CD8-positive, alpha-beta memory T cell (primary cell): Measurements from ENCODE around the gene E2F7. TPM values are rescaled to one million over a fixed set of nuclear protein-coding genes. Genes with fewer than 3 reads are reported as not detected.
A peak's percentile ranks its signal among the peaks of the same experiment; 100 is the strongest.
"Not testable (repeated sequence)": the region's sequence is repeated elsewhere in the genome, so short reads cannot be mapped to it uniquely, and the experiment has no call there.

Experiments
- CTCF ChIA-PET: fragments of 350-600 bp; sonication (Branson Sonifier 250); formaldehyde crosslinking; loops from one replicate; lab custom pipeline; 2021; ENCODE audit warnings: antibody characterized with exemption; lab: Charles Lee
- POLR2A ChIA-PET: fragments of 350-600 bp; sonication (Branson Sonifier 250); formaldehyde crosslinking; loops from one replicate; lab custom pipeline; 2021; ENCODE audit warnings: antibody characterized with exemption; lab: Charles Lee
- DNase-seq, 5 donors: peaks; one replicate each; pipeline versions ENCODE4 v3.0.0 to v3.0.0-alpha.2; 2020 to 2022; ENCODE audit warnings: mixed read lengths in 1 of 5
- H3K27ac ChIP-seq: one replicate; pipeline ENCODE4 v1.7.0; 2013; ENCODE audit warnings: low read depth, mild to moderate bottlenecking, low read length, moderate library complexity
- H3K27me3 ChIP-seq: 2 replicates; pipeline ENCODE4 v1.7.0; 2013; ENCODE audit warnings: low read length, mild to moderate bottlenecking; ENCODE audit not compliant: insufficient read depth, poor library complexity, severe bottlenecking
- H3K36me3 ChIP-seq: 2 replicates; pipeline ENCODE4 v1.7.0; 2013; ENCODE audit warnings: mild to moderate bottlenecking, low read length, moderate library complexity; ENCODE audit not compliant: insufficient read depth
- H3K4me1 ChIP-seq: 2 replicates; pipeline ENCODE4 v1.7.0; 2013; ENCODE audit warnings: mild to moderate bottlenecking, low read length, moderate library complexity; ENCODE audit not compliant: insufficient read depth
- H3K4me3 ChIP-seq: 2 replicates; pipeline ENCODE4 v1.7.0; 2013; ENCODE audit warnings: mild to moderate bottlenecking, low read length
- H3K9me3 ChIP-seq: 2 replicates; pipeline ENCODE4 v1.7.0; 2013; ENCODE audit warnings: mild to moderate bottlenecking, low read length
- H3K27ac Mint-ChIP-seq, 8 donors: one replicate each; pipeline ENCODE4 v1.8.0; 2020 to 2021; ENCODE audit warnings: mixed read lengths in 8 of 8, mild to moderate bottlenecking in 6 of 8, inconsistent platforms in 3 of 8, moderate library complexity in 3 of 8
- H3K27me3 Mint-ChIP-seq, 2 donors: one replicate each; pipeline ENCODE4 v1.8.0; 2020 to 2021; ENCODE audit warnings: mixed read lengths in 2 of 2, mild to moderate bottlenecking in 1 of 2, moderate library complexity in 1 of 2
- H3K36me3 Mint-ChIP-seq, 3 donors: one replicate each; pipeline ENCODE4 v1.8.0; 2020 to 2021; ENCODE audit warnings: mixed read lengths in 3 of 3, inconsistent platforms in 1 of 3, mild to moderate bottlenecking in 1 of 3
- H3K4me1 Mint-ChIP-seq, 3 donors: one replicate each; pipeline ENCODE4 v1.8.0; 2020 to 2021; ENCODE audit warnings: mixed read lengths in 3 of 3, inconsistent platforms in 1 of 3, mild to moderate bottlenecking in 1 of 3
- H3K4me3 Mint-ChIP-seq, 7 donors: one replicate each; pipeline ENCODE4 v1.8.0; 2020 to 2021; ENCODE audit warnings: mixed read lengths in 7 of 7, mild to moderate bottlenecking in 6 of 7, moderate library complexity in 4 of 7, inconsistent platforms in 2 of 7
- H3K9me3 Mint-ChIP-seq, 5 donors: one replicate each; pipeline ENCODE4 v1.8.0; 2020 to 2022; ENCODE audit warnings: mixed read lengths in 5 of 5, mild to moderate bottlenecking in 3 of 5, moderate library complexity in 2 of 5, inconsistent platforms in 1 of 5
- polyA plus RNA-seq: library from polyadenylated mRNA; unstranded; fragments of 300-500 nt; fragmentation: Illumina TruSeq; gene quantifications from one replicate; pipeline ENCODE4 v1.2.3, GENCODE V29; 2021
- total RNA-seq, 2 experiments: library from RNA; stranded (reverse); gene quantifications; one replicate each; pipeline ENCODE4 v1.2.3, GENCODE V29; 2021

E2F7 gene
- total and polyA plus RNA-seq, 3 experiments from 2014 or later: 7.9 to 10.7 TPM; not detected in 1

GRCh38 chr12:77076886-77077285 lies 11.5 kb upstream of the E2F7 start:
- Histone ChIP-seq H3K9me3 (no peaks in the 10 kb centered on the region), H3K36me3 (no peaks in the 10 kb centered on the region), H3K27ac (no peak overlapping the region), H3K27me3 (peaks cover 11% of the 10 kb centered on the region), H3K4me1 (no peaks in the 10 kb centered on the region), H3K4me3 (no peak overlapping the region)
- Mint-ChIP-seq H3K27ac (peak overlapping the region in 1 of 8 donors; percentile 26), H3K4me1 (no peaks in the 10 kb centered on the region), H3K36me3 (no peaks in the 10 kb centered on the region), H3K9me3 (no peaks in the 10 kb centered on the region), H3K4me3 (no peak overlapping the region), H3K27me3 (peaks cover 10 to 52% of the 10 kb centered on the region in 2 donors)
- CTCF ChIA-PET: no interaction called here
- DNase-seq: no peak
- POLR2A ChIA-PET: no interaction called here

- H3K4me1 Mint-ChIP-seq, CTCF ChIA-PET, H3K27ac ChIP-seq, H3K36me3 ChIP-seq, H3K4me1 ChIP-seq, H3K4me3 ChIP-seq, DNase-seq, H3K9me3 ChIP-seq, H3K36me3 Mint-ChIP-seq, POLR2A ChIA-PET, H3K27ac Mint-ChIP-seq, H3K4me3 Mint-ChIP-seq, H3K9me3 Mint-ChIP-seq: not testable (repeated sequence)
- H3K27me3 ChIP-seq: peaks cover 11% of the 10 kb centered on the region
- peaks cover 9 to 31% of the 10 kb centered on the region in 2 donors for H3K27me3 Mint-ChIP-seq
These were observed 8.5 kb upstream of the E2F7 start for GRCh38 chr12:77073894-77074293.

GRCh38 chr12:77072833-77073495 lies 7.6 kb upstream of the E2F7 start:
- H3K4me1 ChIP-seq: no peaks in the 10 kb centered on the region
- DNase-seq: no peak
- peaks cover 4 to 28% of the 10 kb centered on the region in 2 donors for H3K27me3 Mint-ChIP-seq
- no peaks in the 10 kb centered on the region for H3K36me3 ChIP-seq
- no peak overlapping the region for H3K4me3 Mint-ChIP-seq
- H3K36me3 Mint-ChIP-seq: no peaks in the 10 kb centered on the region
- POLR2A ChIA-PET: no interaction called here
- no peak overlapping the region for H3K4me3 ChIP-seq
- no peaks in the 10 kb centered on the region for H3K4me1 Mint-ChIP-seq
- peaks cover 11% of the 10 kb centered on the region for H3K27me3 ChIP-seq
- H3K27ac ChIP-seq: no peak overlapping the region
- H3K9me3 ChIP-seq: no peaks in the 10 kb centered on the region
- no peaks in the 10 kb centered on the region for H3K9me3 Mint-ChIP-seq
- CTCF ChIA-PET: interaction anchor here (1.2 kb wide), 1 partner anchor 24 kb away, joined by 3 read pairs; no protein-coding TSS in a partner anchor
- no peak overlapping the region for H3K27ac Mint-ChIP-seq

- CTCF ChIA-PET: no interaction called here
- peaks cover 4 to 8% of the 10 kb centered on the region in 2 donors for H3K27me3 Mint-ChIP-seq
These were observed 5.6 kb upstream of the E2F7 start for GRCh38 chr12:77070800-77071449.

GRCh38 chr12:77070382-77070781 lies 5.0 kb upstream of the E2F7 start:
- no peak for DNase-seq
- POLR2A ChIA-PET: no interaction called here
- H3K9me3 Mint-ChIP-seq: no peaks in the 10 kb centered on the region
- no peaks in the 10 kb centered on the region for H3K36me3 Mint-ChIP-seq
- Histone ChIP-seq H3K4me3 (no peak overlapping the region), H3K27me3 (no peaks in the 10 kb centered on the region), H3K4me1 (no peaks in the 10 kb centered on the region), H3K36me3 (no peaks in the 10 kb centered on the region), H3K9me3 (no peaks in the 10 kb centered on the region), H3K27ac (no peak overlapping the region)
- peaks cover 3 to 4% of the 10 kb centered on the region in 2 donors for H3K27me3 Mint-ChIP-seq
- CTCF ChIA-PET: no interaction called here
- H3K4me3 Mint-ChIP-seq: no peak overlapping the region
- no peak overlapping the region for H3K27ac Mint-ChIP-seq
- H3K4me1 Mint-ChIP-seq: peaks cover 4 to 6% (median 5%) of the 10 kb centered on the region in 3 donors

More at GRCh38 chr12:77070800-77071449, 5.6 kb upstream of the E2F7 start:
- POLR2A ChIA-PET: no interaction called here
- no peak overlapping the region for H3K27ac Mint-ChIP-seq
- H3K4me1 ChIP-seq: no peaks in the 10 kb centered on the region
- H3K27me3 ChIP-seq: peaks cover 4% of the 10 kb centered on the region
- no peak for DNase-seq
- H3K9me3 Mint-ChIP-seq: no peaks in the 10 kb centered on the region
- peaks cover 3 to 4% (median 4%) of the 10 kb centered on the region in 3 donors for H3K4me1 Mint-ChIP-seq
- no peaks in the 10 kb centered on the region for H3K36me3 ChIP-seq
- no peaks in the 10 kb centered on the region for H3K9me3 ChIP-seq
- H3K4me3 Mint-ChIP-seq: no peak overlapping the region
- H3K27ac ChIP-seq: no peak overlapping the region
- H3K4me3 ChIP-seq: no peak overlapping the region
- no peaks in the 10 kb centered on the region for H3K36me3 Mint-ChIP-seq

- ChIA-PET POLR2A (no interaction called here), CTCF (no interaction called here)
- DNase-seq: peak in 1 of 5 donors; percentile 2
- no peaks in the 10 kb centered on the region for H3K36me3 ChIP-seq
- H3K27ac ChIP-seq: peak overlapping the region; percentile 27
- no peaks in the 10 kb centered on the region for H3K27me3 ChIP-seq
- Mint-ChIP-seq H3K9me3 (no peaks in the 10 kb centered on the region), H3K4me3 (peak overlapping the region; percentile 76 to 94 (median 84)), H3K27ac (peak overlapping the region in 3 of 8 donors; percentile 2 to 59 (median 3)), H3K4me1 (peaks cover 10 to 26% (median 11%) of the 10 kb centered on the region in 3 donors), H3K36me3 (peaks cover 0 to 2% (median 0%) of the 10 kb centered on the region in 3 donors), H3K27me3 (peaks cover 4 to 32% of the 10 kb centered on the region in 2 donors)
- H3K4me1 ChIP-seq: no peaks in the 10 kb centered on the region
- H3K9me3 ChIP-seq: no peaks in the 10 kb centered on the region
- peak overlapping the region; percentile 61 for H3K4me3 ChIP-seq
These were observed 441 bp downstream of the E2F7 start for GRCh38 chr12:77064896-77065360.

GRCh38 chr12:77062846-77063461 lies 2.4 kb downstream of the E2F7 start:
- Histone ChIP-seq H3K9me3 (no peaks in the 10 kb centered on the region), H3K4me3 (no peak overlapping the region), H3K27me3 (no peaks in the 10 kb centered on the region), H3K27ac (no peak overlapping the region), H3K4me1 (no peaks in the 10 kb centered on the region), H3K36me3 (no peaks in the 10 kb centered on the region)
- Mint-ChIP-seq H3K27me3 (peaks cover 4 to 32% of the 10 kb centered on the region in 2 donors), H3K27ac (peak overlapping the region in 1 of 8 donors; percentile 79), H3K36me3 (peaks cover 0 to 2% (median 0%) of the 10 kb centered on the region in 3 donors), H3K4me3 (peak overlapping the region in 3 of 7 donors; percentile 22 to 55 (median 44)), H3K4me1 (peaks cover 10 to 26% (median 11%) of the 10 kb centered on the region in 3 donors), H3K9me3 (no peaks in the 10 kb centered on the region)
- ChIA-PET POLR2A (no interaction called here), CTCF (no interaction called here)
- DNase-seq: no peak

- peaks cover 4 to 32% of the 10 kb centered on the region in 2 donors for H3K27me3 Mint-ChIP-seq
- H3K4me1 Mint-ChIP-seq: peaks cover 10 to 26% (median 11%) of the 10 kb centered on the region in 3 donors
- no peaks in the 10 kb centered on the region for H3K9me3 Mint-ChIP-seq
- Histone ChIP-seq H3K4me3 (no peak overlapping the region), H3K4me1 (no peaks in the 10 kb centered on the region), H3K9me3 (no peaks in the 10 kb centered on the region), H3K27me3 (no peaks in the 10 kb centered on the region), H3K36me3 (no peaks in the 10 kb centered on the region), H3K27ac (no peak overlapping the region)
- ChIA-PET CTCF (no interaction called here), POLR2A (no interaction called here)
- DNase-seq: no peak
- H3K4me3 Mint-ChIP-seq: peak overlapping the region in 1 of 7 donors; percentile 4
- H3K36me3 Mint-ChIP-seq: peaks cover 0 to 2% (median 0%) of the 10 kb centered on the region in 3 donors
- no peak overlapping the region for H3K27ac Mint-ChIP-seq
These were observed 3.0 kb downstream of the E2F7 start for GRCh38 chr12:77062396-77062795.
